Parathyroid adenoma (tissue), 2 donors: ENCODE data around the gene EIPR1.

Experiments
- H2AFZ ChIP-seq: fragments of 300-600 bp; sonication (generic); one replicate; pipeline ENCODE4 v1.7.0; 2017; ENCODE audit warnings: antibody characterized with exemption, mild to moderate bottlenecking
- H3K27ac ChIP-seq: fragments of 300-600 bp; sonication (generic); one replicate; pipeline ENCODE4 v1.7.0; 2017
- H3K27me3 ChIP-seq: fragments of 300-600 bp; sonication (generic); one replicate; pipeline ENCODE4 v1.7.0; 2017; ENCODE audit warnings: low read length; ENCODE audit not compliant: control insufficient read depth, insufficient read depth
- H3K36me3 ChIP-seq: fragments of 300-600 bp; sonication (generic); one replicate; pipeline ENCODE4 v1.7.0; 2017; ENCODE audit warnings: low read length; ENCODE audit not compliant: control insufficient read depth, insufficient read depth
- H3K4me1 ChIP-seq: fragments of 300-600 bp; sonication (generic); one replicate; pipeline ENCODE4 v1.7.0; 2017; ENCODE audit warnings: control low read depth
- H3K4me2 ChIP-seq: fragments of 300-600 bp; sonication (generic); one replicate; pipeline ENCODE4 v1.7.0; 2017; ENCODE audit warnings: low read length
- H3K4me3 ChIP-seq: fragments of 300-600 bp; sonication (generic); one replicate; pipeline ENCODE4 v1.7.0; 2017; ENCODE audit warnings: low read depth, low read length
- H3K79me2 ChIP-seq: fragments of 300-600 bp; sonication (generic); one replicate; pipeline ENCODE4 v1.7.0; 2017; ENCODE audit warnings: control low read depth
- H3K9ac ChIP-seq: fragments of 300-600 bp; sonication (generic); one replicate; pipeline ENCODE4 v1.7.0; 2017; ENCODE audit warnings: mild to moderate bottlenecking
- H3K9me3 ChIP-seq: fragments of 300-600 bp; sonication (generic); one replicate; pipeline ENCODE4 v1.7.0; 2017; ENCODE audit warnings: low read length; ENCODE audit not compliant: control insufficient read depth
- TF ChIP-seq, protein P1 (sequence below): fragments of 300-600 bp; sonication (generic); IDR thresholded peaks from one replicate; pipeline ENCODE4 v1.7.0; 2017; ENCODE audit warnings: antibody characterized with exemption, mild to moderate bottlenecking
- donor health status: primary hyperparathyroidism.

The EIPR1 gene

DNA sequence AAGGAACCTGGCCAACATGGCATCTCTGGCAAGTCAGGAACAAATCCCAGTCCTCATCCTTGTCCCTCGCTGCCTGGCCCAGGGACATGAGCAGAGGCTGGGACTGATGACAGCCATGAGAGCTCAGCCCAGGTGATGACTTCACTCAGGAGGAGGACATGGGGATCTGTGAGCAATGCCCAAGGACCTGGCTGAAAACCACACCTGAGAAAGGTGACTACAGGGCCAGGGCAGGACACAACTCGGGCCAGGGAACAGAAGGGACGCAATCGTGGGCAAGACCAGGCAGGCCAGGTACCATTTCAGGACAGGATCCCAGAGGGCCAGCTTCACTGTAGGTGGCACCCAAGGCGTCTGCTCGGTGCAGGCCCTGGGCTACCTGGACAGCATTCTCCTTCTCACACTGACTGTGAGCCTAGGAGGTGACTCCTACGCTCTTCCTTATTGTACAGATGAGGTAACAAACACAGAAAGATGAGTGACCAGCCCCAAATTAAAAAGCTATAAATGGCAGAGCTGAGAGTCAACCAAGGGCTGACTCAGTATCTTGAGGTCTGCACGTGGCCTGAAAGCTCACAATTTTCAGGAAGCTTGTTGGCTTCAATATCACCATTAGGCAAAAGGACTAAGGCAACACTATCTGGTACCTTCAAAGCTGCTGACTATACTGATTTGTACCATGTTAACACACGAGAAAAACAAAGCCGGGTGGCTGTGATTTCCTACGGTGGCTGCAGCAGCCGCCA lies 141.1 kb downstream of the EIPR1 start:
- H3K79me2 ChIP-seq: no peaks in the 10 kb centered on the region
- H3K4me2 ChIP-seq: no peak overlapping the region
- H3K9ac ChIP-seq: no peak overlapping the region
- H3K27ac ChIP-seq: peak overlapping the region; percentile 64
- TF ChIP-seq, protein P1, sequence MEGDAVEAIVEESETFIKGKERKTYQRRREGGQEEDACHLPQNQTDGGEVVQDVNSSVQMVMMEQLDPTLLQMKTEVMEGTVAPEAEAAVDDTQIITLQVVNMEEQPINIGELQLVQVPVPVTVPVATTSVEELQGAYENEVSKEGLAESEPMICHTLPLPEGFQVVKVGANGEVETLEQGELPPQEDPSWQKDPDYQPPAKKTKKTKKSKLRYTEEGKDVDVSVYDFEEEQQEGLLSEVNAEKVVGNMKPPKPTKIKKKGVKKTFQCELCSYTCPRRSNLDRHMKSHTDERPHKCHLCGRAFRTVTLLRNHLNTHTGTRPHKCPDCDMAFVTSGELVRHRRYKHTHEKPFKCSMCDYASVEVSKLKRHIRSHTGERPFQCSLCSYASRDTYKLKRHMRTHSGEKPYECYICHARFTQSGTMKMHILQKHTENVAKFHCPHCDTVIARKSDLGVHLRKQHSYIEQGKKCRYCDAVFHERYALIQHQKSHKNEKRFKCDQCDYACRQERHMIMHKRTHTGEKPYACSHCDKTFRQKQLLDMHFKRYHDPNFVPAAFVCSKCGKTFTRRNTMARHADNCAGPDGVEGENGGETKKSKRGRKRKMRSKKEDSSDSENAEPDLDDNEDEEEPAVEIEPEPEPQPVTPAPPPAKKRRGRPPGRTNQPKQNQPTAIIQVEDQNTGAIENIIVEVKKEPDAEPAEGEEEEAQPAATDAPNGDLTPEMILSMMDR: no peak
- no peaks in the 10 kb centered on the region for H3K36me3 ChIP-seq
- H2AFZ ChIP-seq: peak overlapping the region; percentile 68
- no peaks in the 10 kb centered on the region for H3K9me3 ChIP-seq
- peaks cover 9% of the 10 kb centered on the region for H3K4me1 ChIP-seq
- H3K27me3 ChIP-seq: no peaks in the 10 kb centered on the region
- no peak overlapping the region for H3K4me3 ChIP-seq

DNA sequence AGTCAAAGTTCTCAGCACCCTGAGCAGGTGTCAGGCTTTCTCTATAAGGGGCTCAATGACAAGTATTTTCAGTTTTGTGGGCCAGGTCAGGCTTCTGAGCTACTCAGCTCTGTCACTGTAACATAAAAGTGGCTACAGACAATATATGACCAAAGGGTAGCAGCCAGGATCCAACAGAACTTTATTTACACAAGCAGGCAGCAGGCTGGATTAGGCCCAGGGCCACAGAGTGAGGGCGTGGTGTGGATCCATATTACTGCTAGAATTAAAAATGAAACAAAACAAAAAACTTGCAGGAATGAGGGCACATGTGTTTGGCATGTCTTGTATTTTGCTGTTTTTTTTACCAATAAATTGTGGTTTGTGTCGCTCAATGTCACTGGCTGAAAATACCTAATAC lies 143.7 kb downstream of the EIPR1 start:
- no peak overlapping the region for H3K4me3 ChIP-seq
- H3K9ac ChIP-seq: no peak overlapping the region
- H3K9me3 ChIP-seq: no peaks in the 10 kb centered on the region
- no peak overlapping the region for H3K27ac ChIP-seq
- H3K27me3 ChIP-seq: no peaks in the 10 kb centered on the region
- no peaks in the 10 kb centered on the region for H3K36me3 ChIP-seq
- H2AFZ ChIP-seq: no peak overlapping the region
- H3K4me2 ChIP-seq: no peak overlapping the region
- TF ChIP-seq, protein P1: no peak
- no peaks in the 10 kb centered on the region for H3K79me2 ChIP-seq
- peaks cover 9% of the 10 kb centered on the region for H3K4me1 ChIP-seq

DNA sequence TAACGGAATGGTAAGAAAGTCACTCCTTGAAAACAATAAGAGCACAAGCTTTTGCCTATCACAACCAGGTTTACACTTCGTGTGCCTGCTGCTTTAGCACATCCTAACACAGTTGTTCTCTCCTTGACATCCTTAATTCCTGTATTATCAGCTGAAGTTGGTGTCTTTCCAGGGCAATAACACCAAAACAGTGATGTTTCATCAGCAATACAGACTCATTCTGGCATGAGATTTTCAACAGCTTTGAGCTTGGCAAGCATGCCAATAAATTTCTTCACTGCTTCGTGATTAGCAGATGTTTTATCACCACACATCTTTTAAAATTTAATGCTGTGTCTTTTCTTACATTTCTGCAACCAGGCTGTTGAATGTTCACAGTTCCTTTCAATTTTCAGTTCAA lies 148.4 kb downstream of the EIPR1 start:
- TF ChIP-seq, protein P1: no peak
- Histone ChIP-seq H3K9ac (no peak overlapping the region), H3K36me3 (no peaks in the 10 kb centered on the region), H2AFZ (no peak overlapping the region), H3K4me2 (no peak overlapping the region), H3K4me3 (no peak overlapping the region), H3K9me3 (no peaks in the 10 kb centered on the region), H3K27me3 (no peaks in the 10 kb centered on the region), H3K27ac (no peak overlapping the region), H3K79me2 (peaks cover 2% of the 10 kb centered on the region), H3K4me1 (no peaks in the 10 kb centered on the region)

DNA sequence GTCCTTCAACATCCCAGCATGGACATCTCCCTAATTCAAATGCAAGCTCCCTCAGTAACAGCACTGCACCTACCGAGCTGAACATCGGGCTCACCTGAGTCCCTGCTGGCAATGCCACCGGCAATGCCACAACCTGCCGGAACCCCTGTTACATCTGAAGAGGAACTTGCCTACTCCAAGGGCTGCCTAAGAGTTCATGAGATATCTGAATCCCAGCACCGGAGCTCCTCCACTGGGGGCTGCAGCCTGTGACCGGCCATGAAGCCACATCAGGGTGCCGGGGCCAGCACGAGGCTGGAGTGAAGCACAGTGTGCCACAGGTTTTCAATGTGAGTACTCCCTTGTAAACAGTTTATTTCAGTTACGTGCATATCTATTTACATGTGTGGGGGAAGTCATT lies 152.9 kb downstream of the EIPR1 start:
- Histone ChIP-seq H3K9ac (no peak overlapping the region), H3K4me2 (no peak overlapping the region), H3K4me1 (no peaks in the 10 kb centered on the region), H3K36me3 (no peaks in the 10 kb centered on the region), H3K9me3 (no peaks in the 10 kb centered on the region), H3K79me2 (peaks cover 11% of the 10 kb centered on the region), H3K4me3 (no peak overlapping the region), H3K27ac (no peak overlapping the region), H2AFZ (no peak overlapping the region), H3K27me3 (no peaks in the 10 kb centered on the region)
- TF ChIP-seq, protein P1: no peak
